Liver (tissue), 9 donors: ENCODE results near the gene PDE3B. TPM values are rescaled to one million over a fixed set of nuclear protein-coding genes. Genes with fewer than 3 reads are reported as not detected.

ENCODE experiments used
- DNase-seq: peaks from one replicate; pipeline ENCODE4 v3.0.0-alpha.2; 2017; ENCODE audit warnings: low spot score
- H3K27ac ChIP-seq, 2 donors: one replicate each; pipeline ENCODE4 v1.7.0; 2013; ENCODE audit warnings: inconsistent platforms in 2 of 2, low read length in 2 of 2, control low read depth in 1 of 2, low read depth in 1 of 2, mild to moderate bottlenecking in 1 of 2
- H3K27me3 ChIP-seq, 4 donors: one replicate each; pipeline versions ENCODE4 v1.6.1 to v1.7.0; 2013; ENCODE audit warnings: low read length in 3 of 4, inconsistent platforms in 1 of 4, mild to moderate bottlenecking in 1 of 4, moderate library complexity in 1 of 4; ENCODE audit not compliant: control insufficient read depth in 4 of 4, insufficient read depth in 4 of 4
- H3K36me3 ChIP-seq, 4 donors: one replicate each; pipeline versions ENCODE4 v1.6.1 to v1.7.0; 2013; ENCODE audit warnings: low read length in 3 of 4, mild to moderate bottlenecking in 3 of 4, low read depth in 1 of 4, moderate library complexity in 1 of 4; ENCODE audit not compliant: control insufficient read depth in 4 of 4, insufficient read depth in 3 of 4
- H3K4me1 ChIP-seq, 4 donors: one replicate each; pipeline versions ENCODE4 v1.6.1 to v1.7.0; 2013; ENCODE audit warnings: low read length in 3 of 4, mild to moderate bottlenecking in 3 of 4, moderate library complexity in 1 of 4; ENCODE audit not compliant: control insufficient read depth in 4 of 4, insufficient read depth in 4 of 4
- H3K4me3 ChIP-seq, 3 donors: one replicate each; pipeline versions ENCODE4 v1.6.1 to v1.7.0; 2013; ENCODE audit warnings: low read length in 3 of 3, control low read depth in 1 of 3, low read depth in 1 of 3, mild to moderate bottlenecking in 1 of 3
- H3K9ac ChIP-seq, 2 donors: one replicate each; pipeline ENCODE4 v1.7.0; 2013; ENCODE audit warnings: low read length in 2 of 2, mild to moderate bottlenecking in 2 of 2, moderate library complexity in 2 of 2, control low read depth in 1 of 2, low read depth in 1 of 2
- H3K9me3 ChIP-seq, 4 donors: one replicate each; pipeline versions ENCODE4 v1.6.1 to v1.7.0; 2013; ENCODE audit warnings: low read length in 3 of 4; ENCODE audit not compliant: control insufficient read depth in 4 of 4
- EGR1 ChIP-seq, 2 donors: IDR thresholded peaks; 2 replicates each; pipeline ENCODE4 v1.6.1; 2016 to 2018; ENCODE audit warnings: antibody characterized with exemption in 2 of 2, low read depth in 2 of 2
- FOXA1 ChIP-seq: IDR thresholded peaks from 2 replicates; pipeline ENCODE4 v1.6.1; 2016; ENCODE audit warnings: antibody characterized with exemption
- FOXA2 ChIP-seq: IDR thresholded peaks from 2 replicates; pipeline ENCODE4 v1.6.1; 2016; ENCODE audit warnings: antibody characterized with exemption
- GABPA ChIP-seq, 2 donors: IDR thresholded peaks in 1 of 2; conservative IDR thresholded peaks in 1 of 2; 2 replicates each; pipeline ENCODE4 v1.6.1; 2016; ENCODE audit warnings: antibody characterized with exemption in 2 of 2, mild to moderate bottlenecking in 1 of 2, moderate library complexity in 1 of 2
- HNF4A ChIP-seq, 2 donors: conservative IDR thresholded peaks; 2 replicates each; pipeline ENCODE4 v1.6.1; 2016; ENCODE audit warnings: antibody characterized with exemption in 2 of 2, mild to moderate bottlenecking in 2 of 2
- JUND ChIP-seq, 2 donors: IDR thresholded peaks; 2 replicates each; pipeline ENCODE4 v1.6.1; 2016; ENCODE audit warnings: antibody characterized with exemption in 2 of 2
- NR2F2 ChIP-seq: IDR thresholded peaks from 2 replicates; pipeline ENCODE4 v1.6.1; 2016; ENCODE audit warnings: antibody characterized with exemption
- RAD21 ChIP-seq, 2 donors: IDR thresholded peaks; 2 replicates each; pipeline ENCODE4 v1.6.1; 2016; ENCODE audit warnings: antibody characterized with exemption in 2 of 2, mild to moderate bottlenecking in 2 of 2
- RXRA ChIP-seq, 2 donors: IDR thresholded peaks; 2 replicates each; pipeline ENCODE4 v1.6.1; 2017 to 2018; ENCODE audit warnings: antibody characterized with exemption in 2 of 2, mild to moderate bottlenecking in 1 of 2
- SP1 ChIP-seq: IDR thresholded peaks from 2 replicates; pipeline ENCODE4 v1.6.1; 2018; ENCODE audit warnings: antibody characterized with exemption, mild to moderate bottlenecking
- YY1 ChIP-seq: IDR thresholded peaks from 2 replicates; pipeline ENCODE4 v1.6.1; 2016; ENCODE audit warnings: antibody characterized with exemption, mild to moderate bottlenecking
- WGBS: extraction: QIAGEN DNeasy Blood & Tissue Kit; methylation state at CpG from one replicate; pipeline ENCODE4 v1.1.7; 2013; 5-methylcytosine and 5-hydroxymethylcytosine counted together
- polyA plus RNA-seq, 2 donors: library from polyadenylated mRNA; stranded (reverse) in 1 of 2; unstranded in 1 of 2; fragments of 200-250 nt in 1 of 2; fragments of >200 nt in 1 of 2; fragmentation: Nextera tagmentation in 1 of 2; extraction: Ambion mirVana in 1 of 2; gene quantifications; one replicate each; pipeline versions ENCODE4 v1.2.1 to v1.2.3, GENCODE V29; 2013 to 2015
- total RNA-seq, 2 donors: library from RNA; depleted of rRNA; stranded (reverse); fragments of >200 nt; gene quantifications; one replicate each; pipeline ENCODE4 v1.2.3, GENCODE V29; 2014
- TF ChIP-seq, protein P1 (sequence below): IDR thresholded peaks from 2 replicates; pipeline ENCODE4 v1.6.1; 2016; ENCODE audit warnings: antibody characterized with exemption
- TF ChIP-seq, protein P2 (sequence below): IDR thresholded peaks from 2 replicates; pipeline ENCODE4 v1.6.1; 2016; ENCODE audit warnings: antibody characterized with exemption
- TF ChIP-seq, protein P3 (sequence below): fragments of 150-350 bp; IDR thresholded peaks from 2 replicates; pipeline ENCODE4 v1.5.1; 2017; ENCODE audit warnings: improper control_type of control experiment, low read depth, low read length; ENCODE audit not compliant: missing input control
- TF ChIP-seq, protein P4 (sequence below): IDR thresholded peaks from 2 replicates; pipeline ENCODE4 v1.6.1; 2016; ENCODE audit warnings: antibody characterized with exemption, mild to moderate bottlenecking
- donor health status: healthy.
- donor health status: healthy.
- donor health status: healthy.
- donor health status: healthy.
- donor health status: healthy.

PDE3B gene
- total and polyA plus RNA-seq, 4 donors, result 11.3 to 43.1 (median 21.7) TPM

DNA sequence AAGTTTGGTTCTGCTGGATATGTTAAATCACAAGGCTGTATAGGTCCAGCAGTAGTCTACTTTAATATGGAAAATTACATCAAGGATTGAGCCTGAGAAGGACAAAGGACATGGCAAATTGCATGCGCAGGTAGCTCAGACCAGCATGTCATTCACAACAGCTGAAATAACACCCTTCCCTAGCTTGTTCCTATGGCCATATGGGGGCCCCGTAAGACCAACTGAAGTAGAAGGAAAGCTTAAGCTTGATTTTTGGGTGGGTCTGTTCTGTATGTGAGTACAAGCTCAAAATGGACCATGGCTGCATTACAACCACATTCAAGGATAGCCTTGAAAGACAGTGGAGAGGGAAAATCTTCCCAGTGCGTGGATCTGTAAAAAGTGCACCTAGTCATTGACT, 20.6 kb upstream of the PDE3B start (continued):
- TF ChIP-seq, protein P1, sequence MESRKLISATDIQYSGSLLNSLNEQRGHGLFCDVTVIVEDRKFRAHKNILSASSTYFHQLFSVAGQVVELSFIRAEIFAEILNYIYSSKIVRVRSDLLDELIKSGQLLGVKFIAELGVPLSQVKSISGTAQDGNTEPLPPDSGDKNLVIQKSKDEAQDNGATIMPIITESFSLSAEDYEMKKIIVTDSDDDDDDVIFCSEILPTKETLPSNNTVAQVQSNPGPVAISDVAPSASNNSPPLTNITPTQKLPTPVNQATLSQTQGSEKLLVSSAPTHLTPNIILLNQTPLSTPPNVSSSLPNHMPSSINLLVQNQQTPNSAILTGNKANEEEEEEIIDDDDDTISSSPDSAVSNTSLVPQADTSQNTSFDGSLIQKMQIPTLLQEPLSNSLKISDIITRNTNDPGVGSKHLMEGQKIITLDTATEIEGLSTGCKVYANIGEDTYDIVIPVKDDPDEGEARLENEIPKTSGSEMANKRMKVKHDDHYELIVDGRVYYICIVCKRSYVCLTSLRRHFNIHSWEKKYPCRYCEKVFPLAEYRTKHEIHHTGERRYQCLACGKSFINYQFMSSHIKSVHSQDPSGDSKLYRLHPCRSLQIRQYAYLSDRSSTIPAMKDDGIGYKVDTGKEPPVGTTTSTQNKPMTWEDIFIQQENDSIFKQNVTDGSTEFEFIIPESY, result no peak
- TF ChIP-seq GABPA (IDR thresholded peaks at IDR 0.05 in 1 of 2, conservative IDR thresholded peaks at IDR 0.05 in 1 of 2) (no peak), HNF4A (conservative IDR thresholded peaks at IDR 0.05) (no peak), SP1 (no peak)
- TF ChIP-seq, protein P2, sequence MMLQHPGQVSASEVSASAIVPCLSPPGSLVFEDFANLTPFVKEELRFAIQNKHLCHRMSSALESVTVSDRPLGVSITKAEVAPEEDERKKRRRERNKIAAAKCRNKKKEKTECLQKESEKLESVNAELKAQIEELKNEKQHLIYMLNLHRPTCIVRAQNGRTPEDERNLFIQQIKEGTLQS, result no peak

DNA sequence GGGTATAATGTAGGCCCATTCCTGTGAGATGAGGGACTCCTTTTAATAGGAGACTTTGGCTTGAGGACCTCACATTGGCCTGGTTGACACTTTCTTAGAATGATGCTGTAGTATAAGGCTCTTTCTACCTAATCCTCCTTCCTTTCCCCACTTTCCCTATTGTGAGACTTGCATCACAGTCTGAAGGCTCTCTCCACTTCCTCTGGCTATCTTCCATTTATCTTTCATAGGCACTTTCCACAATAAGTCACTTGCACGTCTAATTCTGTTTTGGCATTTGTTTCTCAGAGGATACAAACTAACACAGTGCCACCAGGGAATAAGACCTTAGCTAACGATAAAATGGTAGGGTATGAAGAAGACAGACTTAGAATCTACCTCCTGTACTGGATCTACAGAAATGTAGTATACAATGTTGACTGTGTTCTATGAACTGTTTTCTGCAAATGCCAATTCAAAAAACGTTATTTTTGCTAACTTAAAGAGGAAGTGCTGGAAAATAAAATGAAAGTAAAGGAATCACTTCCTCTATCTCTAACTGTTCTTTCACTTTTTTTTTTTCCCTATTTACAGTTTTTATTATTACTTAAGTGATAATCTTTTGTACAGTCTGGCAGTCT, 17.9 kb upstream of the PDE3B start:
- H3K27ac ChIP-seq, result peak overlapping the region; percentile 39 to 60
- peaks cover 2 to 12% (median 7%) of the 10 kb centered on the region in 4 donors for H3K4me1 ChIP-seq
- TF ChIP-seq RAD21 (IDR thresholded peaks at IDR 0.05), result no peak
- TF ChIP-seq, protein P2, result no peak
- no peak for TF ChIP-seq JUND (IDR thresholded peaks at IDR 0.05)
- TF ChIP-seq, protein P3, sequence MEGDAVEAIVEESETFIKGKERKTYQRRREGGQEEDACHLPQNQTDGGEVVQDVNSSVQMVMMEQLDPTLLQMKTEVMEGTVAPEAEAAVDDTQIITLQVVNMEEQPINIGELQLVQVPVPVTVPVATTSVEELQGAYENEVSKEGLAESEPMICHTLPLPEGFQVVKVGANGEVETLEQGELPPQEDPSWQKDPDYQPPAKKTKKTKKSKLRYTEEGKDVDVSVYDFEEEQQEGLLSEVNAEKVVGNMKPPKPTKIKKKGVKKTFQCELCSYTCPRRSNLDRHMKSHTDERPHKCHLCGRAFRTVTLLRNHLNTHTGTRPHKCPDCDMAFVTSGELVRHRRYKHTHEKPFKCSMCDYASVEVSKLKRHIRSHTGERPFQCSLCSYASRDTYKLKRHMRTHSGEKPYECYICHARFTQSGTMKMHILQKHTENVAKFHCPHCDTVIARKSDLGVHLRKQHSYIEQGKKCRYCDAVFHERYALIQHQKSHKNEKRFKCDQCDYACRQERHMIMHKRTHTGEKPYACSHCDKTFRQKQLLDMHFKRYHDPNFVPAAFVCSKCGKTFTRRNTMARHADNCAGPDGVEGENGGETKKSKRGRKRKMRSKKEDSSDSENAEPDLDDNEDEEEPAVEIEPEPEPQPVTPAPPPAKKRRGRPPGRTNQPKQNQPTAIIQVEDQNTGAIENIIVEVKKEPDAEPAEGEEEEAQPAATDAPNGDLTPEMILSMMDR, result no peak
- TF ChIP-seq, protein P4, sequence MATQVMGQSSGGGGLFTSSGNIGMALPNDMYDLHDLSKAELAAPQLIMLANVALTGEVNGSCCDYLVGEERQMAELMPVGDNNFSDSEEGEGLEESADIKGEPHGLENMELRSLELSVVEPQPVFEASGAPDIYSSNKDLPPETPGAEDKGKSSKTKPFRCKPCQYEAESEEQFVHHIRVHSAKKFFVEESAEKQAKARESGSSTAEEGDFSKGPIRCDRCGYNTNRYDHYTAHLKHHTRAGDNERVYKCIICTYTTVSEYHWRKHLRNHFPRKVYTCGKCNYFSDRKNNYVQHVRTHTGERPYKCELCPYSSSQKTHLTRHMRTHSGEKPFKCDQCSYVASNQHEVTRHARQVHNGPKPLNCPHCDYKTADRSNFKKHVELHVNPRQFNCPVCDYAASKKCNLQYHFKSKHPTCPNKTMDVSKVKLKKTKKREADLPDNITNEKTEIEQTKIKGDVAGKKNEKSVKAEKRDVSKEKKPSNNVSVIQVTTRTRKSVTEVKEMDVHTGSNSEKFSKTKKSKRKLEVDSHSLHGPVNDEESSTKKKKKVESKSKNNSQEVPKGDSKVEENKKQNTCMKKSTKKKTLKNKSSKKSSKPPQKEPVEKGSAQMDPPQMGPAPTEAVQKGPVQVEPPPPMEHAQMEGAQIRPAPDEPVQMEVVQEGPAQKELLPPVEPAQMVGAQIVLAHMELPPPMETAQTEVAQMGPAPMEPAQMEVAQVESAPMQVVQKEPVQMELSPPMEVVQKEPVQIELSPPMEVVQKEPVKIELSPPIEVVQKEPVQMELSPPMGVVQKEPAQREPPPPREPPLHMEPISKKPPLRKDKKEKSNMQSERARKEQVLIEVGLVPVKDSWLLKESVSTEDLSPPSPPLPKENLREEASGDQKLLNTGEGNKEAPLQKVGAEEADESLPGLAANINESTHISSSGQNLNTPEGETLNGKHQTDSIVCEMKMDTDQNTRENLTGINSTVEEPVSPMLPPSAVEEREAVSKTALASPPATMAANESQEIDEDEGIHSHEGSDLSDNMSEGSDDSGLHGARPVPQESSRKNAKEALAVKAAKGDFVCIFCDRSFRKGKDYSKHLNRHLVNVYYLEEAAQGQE, result no peak
- no peak for TF ChIP-seq FOXA2
- TF ChIP-seq FOXA1, result no peak
- TF ChIP-seq GABPA (IDR thresholded peaks at IDR 0.05 in 1 of 2, conservative IDR thresholded peaks at IDR 0.05 in 1 of 2), result no peak
- no peak for TF ChIP-seq YY1
- TF ChIP-seq, protein P1, result no peak
- no peak for TF ChIP-seq EGR1 (IDR thresholded peaks at IDR 0.05; ENCODE audit: low read depth in 2 of 2)
- TF ChIP-seq NR2F2, result no peak
- TF ChIP-seq RXRA (IDR thresholded peaks at IDR 0.05), result no peak
- H3K9ac ChIP-seq, result no peak overlapping the region
- no peaks in the 10 kb centered on the region for H3K9me3 ChIP-seq
- H3K4me3 ChIP-seq, result no peak overlapping the region
- no peaks in the 10 kb centered on the region for H3K36me3 ChIP-seq
- 55% methylated on average over 3 of the region's 3 CpGs for WGBS
- no peaks in the 10 kb centered on the region for H3K27me3 ChIP-seq
- no peak for DNase-seq
